Left lung (tissue), 10 donors: ENCODE results near the gene TTC33. TPM values are rescaled to one million over a fixed set of nuclear protein-coding genes. Genes with fewer than 3 reads are reported as not detected.
A peak's percentile ranks its signal among the peaks of the same experiment; 100 is the strongest.

Experiments
- ATAC-seq: fragments of 200-7000 bp; cut with Tn5 transposase; one replicate; pipeline ENCODE4 v1.9.1; 2020; ENCODE audit warnings: moderate library complexity
- DNase-seq, 4 donors: peaks; one replicate each; pipeline ENCODE4 v3.0.0-alpha.2; 2013 to 2020
- H3K27ac ChIP-seq, 2 donors: fragments of 200-600 bp; sonication (generic) in 1 of 2; one replicate each; pipeline versions ENCODE4 v1.5.0 to v1.8.0; 2020 to 2021
- H3K27me3 ChIP-seq, 2 donors: fragments of 200-600 bp; sonication (generic) in 1 of 2; one replicate each; pipeline versions ENCODE4 v1.5.0 to v1.8.0; 2020 to 2021
- H3K36me3 ChIP-seq, 2 donors: fragments of 200-600 bp; sonication (generic) in 1 of 2; one replicate each; pipeline versions ENCODE4 v1.5.0 to v1.8.0; 2020 to 2021
- H3K4me1 ChIP-seq, 2 donors: fragments of 200-600 bp; one replicate each; pipeline ENCODE4 v1.8.0; 2021
- H3K4me3 ChIP-seq, 2 donors: fragments of 200-600 bp; sonication (generic) in 1 of 2; one replicate each; pipeline versions ENCODE4 v1.5.0 to v1.8.0; 2020 to 2021; ENCODE audit warnings: mild to moderate bottlenecking in 1 of 2
- H3K9me3 ChIP-seq, 2 donors: fragments of 200-600 bp; sonication (generic) in 1 of 2; one replicate each; pipeline versions ENCODE4 v1.5.0 to v1.8.0; 2020 to 2021
- intact Hi-C, 2 donors: fragments of 100-400 bp; cut with DNase I; formaldehyde crosslinking; loops; one replicate each; pipeline versions ENCODE4 v1.11.2 to v1.14.2; 2022
- polyA plus RNA-seq, 6 donors: library from polyadenylated mRNA; unstranded; fragments of 120-200 nt; gene quantifications; one replicate each; pipeline ENCODE4 v1.2.1, GENCODE V29; 2013; ENCODE audit not compliant: insufficient read length in 6 of 6
- total RNA-seq, 2 donors: library from RNA; stranded (reverse); fragmentation: NEBNext Ultra II Directional; extraction: Animal tissue kit (Norgen Biotek cat#: 25700); gene quantifications; one replicate each; pipeline ENCODE4 v1.2.1, GENCODE V29; 2021
- TF ChIP-seq, protein P1 (sequence below), 2 donors: fragments of 200-600 bp; sonication (generic) in 1 of 2; IDR thresholded peaks; one replicate each; pipeline versions ENCODE4 v1.5.0 to v1.8.0; 2021; ENCODE audit warnings: antibody characterized with exemption in 2 of 2
- donor health status: DM: no; HTN: yes; CAD: no.
- donor health status: DM: no; HTN: no; CAD: no.

Gene TTC33
- total and polyA plus RNA-seq, 8 donors = 11.1 to 41.0 (median 33.0) TPM

DNA sequence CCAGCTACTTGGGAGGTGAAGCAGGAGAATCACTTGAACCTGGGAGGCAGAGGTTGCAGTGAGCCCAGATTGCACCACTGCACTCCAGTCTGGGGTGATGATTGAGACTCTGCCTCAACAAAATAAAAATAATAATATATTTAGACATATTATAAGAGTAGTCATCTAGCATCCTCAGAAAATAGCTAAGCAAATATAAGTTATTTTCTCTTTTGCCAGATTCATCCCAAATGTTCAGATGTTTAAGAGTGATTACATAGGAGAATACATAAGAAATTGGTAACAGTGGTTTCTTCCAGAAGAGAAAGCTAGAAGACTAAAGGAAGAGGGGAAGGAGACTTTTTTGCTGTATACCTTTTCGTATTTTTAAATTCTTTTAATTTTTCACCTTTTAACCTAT lies 22.4 kb upstream of the TTC33 start:
- H3K4me1 ChIP-seq = peaks cover 0 to 51% of the 10 kb centered on the region in 2 donors
- H3K27me3 ChIP-seq = no peaks in the 10 kb centered on the region
- peaks cover 3 to 36% of the 10 kb centered on the region in 2 donors for H3K36me3 ChIP-seq
- intact Hi-C loops = no loop called here
- H3K9me3 ChIP-seq = no peaks in the 10 kb centered on the region
- DNase-seq (no peak), ATAC-seq (no peak)
- TF ChIP-seq, protein P1, sequence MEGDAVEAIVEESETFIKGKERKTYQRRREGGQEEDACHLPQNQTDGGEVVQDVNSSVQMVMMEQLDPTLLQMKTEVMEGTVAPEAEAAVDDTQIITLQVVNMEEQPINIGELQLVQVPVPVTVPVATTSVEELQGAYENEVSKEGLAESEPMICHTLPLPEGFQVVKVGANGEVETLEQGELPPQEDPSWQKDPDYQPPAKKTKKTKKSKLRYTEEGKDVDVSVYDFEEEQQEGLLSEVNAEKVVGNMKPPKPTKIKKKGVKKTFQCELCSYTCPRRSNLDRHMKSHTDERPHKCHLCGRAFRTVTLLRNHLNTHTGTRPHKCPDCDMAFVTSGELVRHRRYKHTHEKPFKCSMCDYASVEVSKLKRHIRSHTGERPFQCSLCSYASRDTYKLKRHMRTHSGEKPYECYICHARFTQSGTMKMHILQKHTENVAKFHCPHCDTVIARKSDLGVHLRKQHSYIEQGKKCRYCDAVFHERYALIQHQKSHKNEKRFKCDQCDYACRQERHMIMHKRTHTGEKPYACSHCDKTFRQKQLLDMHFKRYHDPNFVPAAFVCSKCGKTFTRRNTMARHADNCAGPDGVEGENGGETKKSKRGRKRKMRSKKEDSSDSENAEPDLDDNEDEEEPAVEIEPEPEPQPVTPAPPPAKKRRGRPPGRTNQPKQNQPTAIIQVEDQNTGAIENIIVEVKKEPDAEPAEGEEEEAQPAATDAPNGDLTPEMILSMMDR (IDR thresholded peaks at IDR 0.05) = no peak
- no peak overlapping the region for H3K4me3 ChIP-seq
- H3K27ac ChIP-seq = no peak overlapping the region

GRCh38 chr5:40776658-40776977 lies 20.9 kb upstream of the TTC33 start:
- peaks cover 0 to 37% of the 10 kb centered on the region in 2 donors for H3K4me1 ChIP-seq
- no peak for ATAC-seq
- peak overlapping the region in 1 of 2 donors; percentile 49 for H3K27ac ChIP-seq
- no peaks in the 10 kb centered on the region for H3K27me3 ChIP-seq
- peaks cover 3 to 38% of the 10 kb centered on the region in 2 donors for H3K36me3 ChIP-seq
- no peak overlapping the region for H3K4me3 ChIP-seq
- no peaks in the 10 kb centered on the region for H3K9me3 ChIP-seq
- DNase-seq = no peak
- intact Hi-C loops = no loop called here
- TF ChIP-seq, protein P1 (IDR thresholded peaks at IDR 0.05) = no peak

- TF ChIP-seq, protein P1 (IDR thresholded peaks at IDR 0.05) = no peak
- H3K36me3 ChIP-seq = peaks cover 3 to 44% of the 10 kb centered on the region in 2 donors
- no peak overlapping the region for H3K4me3 ChIP-seq
- peak overlapping the region in 1 of 2 donors; percentile 49 for H3K27ac ChIP-seq
- peaks cover 0 to 32% of the 10 kb centered on the region in 2 donors for H3K4me1 ChIP-seq
- peak; percentile 18 for ATAC-seq
- DNase-seq = no peak
- intact Hi-C loops = no loop called here
- no peaks in the 10 kb centered on the region for H3K27me3 ChIP-seq
- H3K9me3 ChIP-seq = no peaks in the 10 kb centered on the region
Observed at GRCh38 chr5:40775846-40776657, 20.3 kb upstream of the TTC33 start.

DNA sequence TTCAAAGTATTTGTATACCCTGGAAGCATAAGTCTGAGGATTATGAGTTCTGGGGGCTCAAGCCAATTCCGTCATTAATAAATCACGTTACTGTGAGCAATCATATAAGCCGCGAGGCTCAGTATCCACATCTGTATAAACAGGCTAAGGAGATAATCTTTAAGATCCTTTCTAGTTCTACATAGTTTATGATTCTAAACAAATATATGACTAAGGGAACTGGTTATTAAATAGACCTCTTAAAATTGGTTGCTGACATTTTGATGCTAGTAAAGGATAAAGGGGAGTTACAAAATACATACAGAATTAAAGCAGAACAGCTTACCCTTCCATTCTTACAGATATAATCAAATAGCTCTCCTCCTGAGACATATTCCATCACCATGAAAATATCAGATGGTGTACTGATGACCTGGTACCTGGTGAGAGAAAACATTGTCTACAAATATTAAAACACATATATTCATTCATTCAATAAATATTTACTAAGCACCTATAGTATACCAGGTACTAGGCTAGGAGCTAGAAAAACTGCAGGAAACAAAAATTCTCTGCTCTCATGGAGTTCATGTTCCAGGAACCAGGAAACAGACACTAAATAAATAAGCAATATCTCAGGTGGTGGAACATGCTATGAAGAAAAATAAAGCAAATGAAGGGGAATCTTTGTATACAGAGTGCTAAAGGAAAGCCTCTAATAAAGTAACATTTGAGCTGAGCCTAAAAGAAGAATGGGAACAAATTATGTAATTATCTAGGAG lies 19.5 kb upstream of the TTC33 start:
- Histone ChIP-seq H3K27ac (peak overlapping the region in 1 of 2 donors; percentile 49), H3K36me3 (peaks cover 3 to 52% of the 10 kb centered on the region in 2 donors)
- ATAC-seq = no peak

More for the DNA sequence above, 19.5 kb upstream of the TTC33 start:
- no peaks in the 10 kb centered on the region for H3K9me3 ChIP-seq
- TF ChIP-seq, protein P1 (IDR thresholded peaks at IDR 0.05) = no peak
- H3K27me3 ChIP-seq = no peaks in the 10 kb centered on the region
- peaks cover 0 to 24% of the 10 kb centered on the region in 2 donors for H3K4me1 ChIP-seq
- intact Hi-C loops = no loop called here
- no peak for DNase-seq
- H3K4me3 ChIP-seq = no peak overlapping the region
